HepG2 (cell line): ENCODE results near the gene IBTK. TPM values are rescaled to one million over a fixed set of nuclear protein-coding genes. Genes with fewer than 3 reads are reported as not detected.

Experiments
- ATAC-seq: fragments of 200-7000 bp; cut with Tn5 transposase; 3 replicates; pipeline ENCODE4 v1.9.1; 2020; ENCODE audit warnings: mild to moderate bottlenecking, moderate library complexity
- BruUV-seq: library from RNA; stranded (reverse); fragments of 400-500 nt; replicated peaks from 2 replicates; lab custom pipeline; 2021; lab: Mats Ljungman, UMichigan
- CTCF ChIA-PET: fragments of 300-600 bp; formaldehyde crosslinking; extraction: SDS; loops from one replicate; lab custom pipeline; 2021; ENCODE audit warnings: low total read pairs, inconsistent platforms, low intra/inter-chr PET ratio; lab: Yijun Ruan, JAX
- POLR2A ChIA-PET: fragments of 350-600 bp; sonication (Branson Sonifier 250); formaldehyde crosslinking; loops from one replicate; lab custom pipeline; 2020; ENCODE audit warnings: antibody characterized with exemption, inconsistent platforms; lab: Yijun Ruan, JAX
- DNase-seq: peaks from one replicate; pipeline ENCODE4 v3.0.0-alpha.2; 2015; ENCODE audit warnings: low spot score
- FAIRE-seq: peaks from 3 replicates; lab custom pipeline; 2011; peaks lifted over from hg19 to GRCh38; lab: Jason Lieb, UNC
- H2AFZ ChIP-seq: one replicate; pipeline ENCODE4 v1.6.1; 2011; ENCODE audit warnings: low read length, inconsistent platforms
- H3K27ac ChIP-seq: fragments of 300-600 bp; 3 replicates; pipeline ENCODE4 v1.8.0; 2011; ENCODE audit warnings: mixed run types, mild to moderate bottlenecking, mixed read lengths, low read length, inconsistent platforms; ENCODE audit not compliant: insufficient read depth; ENCODE audit errors: extremely low read length
- H3K27me3 ChIP-seq, 2 experiments: fragments of 200-600 bp in 1 of 2; 2 replicates in 1 of 2; 3 replicates in 1 of 2; pipeline versions ENCODE4 v1.6.0 to v1.8.0; 2011; ENCODE audit warnings: low read length in 2 of 2, mild to moderate bottlenecking in 2 of 2, moderate library complexity in 2 of 2, inconsistent platforms in 1 of 2; ENCODE audit not compliant: insufficient read depth in 2 of 2, control insufficient read depth in 1 of 2
- H3K36me3 ChIP-seq, 2 experiments: fragments of 200-600 bp in 1 of 2; replicated peaks in 1 of 2; 2 replicates in 1 of 2; 3 replicates in 1 of 2; pipeline versions ENCODE4 v1.5.1 to v1.8.0; 2011; ENCODE audit warnings: low read length in 2 of 2, inconsistent platforms in 1 of 2; ENCODE audit not compliant: insufficient read depth in 2 of 2, control insufficient read depth in 1 of 2
- H3K4me1 ChIP-seq: 2 replicates; pipeline ENCODE4 v1.5.1; 2012; ENCODE audit warnings: low read length, inconsistent platforms; ENCODE audit not compliant: insufficient read depth
- H3K4me2 ChIP-seq: 2 replicates; pipeline ENCODE4 v1.6.0; 2011; ENCODE audit warnings: low read depth, low read length, inconsistent platforms
- H3K4me3 ChIP-seq, 3 experiments: fragments of 200-600 bp in 1 of 3; sonication (generic), shearing (Covaris generic) in 1 of 3; replicated peaks in 1 of 3; 2 replicates each; pipeline ENCODE4 v1.5.1; 2011 to 2016; ENCODE audit warnings: low read length in 3 of 3, inconsistent platforms in 2 of 3, low read depth in 2 of 3, mild to moderate bottlenecking in 2 of 3, control low read depth in 1 of 3, mixed read lengths in 1 of 3; ENCODE audit not compliant: insufficient read depth in 1 of 3
- H3K79me2 ChIP-seq: one replicate; pipeline ENCODE4 v1.6.1; 2011; ENCODE audit warnings: low read length, inconsistent platforms; ENCODE audit not compliant: insufficient read depth
- H3K9ac ChIP-seq: 2 replicates; pipeline ENCODE4 v1.6.0; 2011; ENCODE audit warnings: mild to moderate bottlenecking, low read depth, low read length, inconsistent platforms; ENCODE audit not compliant: insufficient read depth
- H3K9me3 ChIP-seq: 2 replicates; pipeline ENCODE4 v1.5.1; 2012; ENCODE audit warnings: mild to moderate bottlenecking, low read length
- H4K20me1 ChIP-seq: 2 replicates; pipeline ENCODE4 v1.6.0; 2011; ENCODE audit warnings: inconsistent platforms, mild to moderate bottlenecking, low read length, moderate library complexity; ENCODE audit not compliant: insufficient read depth
- CENPT ChIP-seq: sonication (generic); formaldehyde crosslinking; IDR thresholded peaks from 2 replicates; pipeline ENCODE4 v1.8.0; 2022; ENCODE audit warnings: low read depth, mild to moderate bottlenecking, moderate library complexity, missing genetic modification reagents
- MAFK ChIP-seq, 2 experiments: IDR thresholded peaks in 1 of 2; conservative IDR thresholded peaks in 1 of 2; 2 replicates each; pipeline ENCODE4 v1.6.1; 2011; ENCODE audit warnings: improper control_type of control experiment in 2 of 2, low read length in 2 of 2
- NFKB2 ChIP-seq: sonication (generic); formaldehyde crosslinking; IDR thresholded peaks from 2 replicates; pipeline ENCODE4 v1.4.0; 2020; ENCODE audit warnings: missing genetic modification reagents, borderline replicate concordance
- NR2F6 ChIP-seq, 2 experiments: IDR thresholded peaks; 2 replicates each; pipeline ENCODE4 v1.6.1; 2016; ENCODE audit warnings: antibody characterized with exemption in 1 of 2, mild to moderate bottlenecking in 1 of 2
- PHF5A ChIP-seq: IDR thresholded peaks from one replicate; pipeline ENCODE4 v1.6.1; 2018; ENCODE audit warnings: low read depth, missing genetic modification reagents; ENCODE audit not compliant: unreplicated experiment
- PLRG1 ChIP-seq: fragments of 450-650 bp; conservative IDR thresholded peaks from 2 replicates; pipeline ENCODE4 v1.6.1; 2016
- PRMT3 ChIP-seq: sonication (generic); formaldehyde crosslinking; IDR thresholded peaks from 2 replicates; pipeline ENCODE4 v1.8.1; 2022; ENCODE audit warnings: low read depth, mild to moderate bottlenecking, moderate library complexity, missing genetic modification reagents, borderline replicate concordance
- REL ChIP-seq: sonication (generic); formaldehyde crosslinking; conservative IDR thresholded peaks from 2 replicates; pipeline ENCODE4 v1.8.0; 2022; ENCODE audit warnings: mild to moderate bottlenecking, missing genetic modification reagents, moderate library complexity
- TAF15 ChIP-seq: fragments of 200-400 bp; formaldehyde crosslinking; IDR thresholded peaks from one replicate; pipeline ENCODE4 v1.6.1; 2018; ENCODE audit warnings: mild to moderate bottlenecking, low read depth, low read length; ENCODE audit not compliant: poor library complexity, severe bottlenecking
- TCF12 ChIP-seq, 2 experiments: fragments of 450-650 bp in 1 of 2; sonication (generic) in 1 of 2; formaldehyde crosslinking in 1 of 2; IDR thresholded peaks; 2 replicates each; pipeline versions ENCODE4 v1.6.1 to v1.8.0; 2017 to 2022; ENCODE audit warnings: antibody characterized with exemption in 1 of 2, mild to moderate bottlenecking in 1 of 2, missing genetic modification reagents in 1 of 2, moderate library complexity in 1 of 2
- ZMAT3 ChIP-seq: sonication (generic); formaldehyde crosslinking; conservative IDR thresholded peaks from 2 replicates; pipeline ENCODE4 v1.7.0; 2021; ENCODE audit warnings: missing genetic modification reagents
- ZNF263 ChIP-seq: sonication (generic); formaldehyde crosslinking; IDR thresholded peaks from 2 replicates; pipeline ENCODE4 v1.4.0; 2020; ENCODE audit warnings: missing genetic modification reagents
- ZNF430 ChIP-seq: sonication (generic); formaldehyde crosslinking; IDR thresholded peaks from 2 replicates; pipeline ENCODE4 v1.9.0; 2021; ENCODE audit warnings: mild to moderate bottlenecking, missing genetic modification reagents
- ZNF572 ChIP-seq: sonication (generic); formaldehyde crosslinking; IDR thresholded peaks from 2 replicates; pipeline ENCODE4 v1.5.1; 2020; ENCODE audit warnings: mild to moderate bottlenecking, missing genetic modification reagents
- ZNF652 ChIP-seq: IDR thresholded peaks from 2 replicates; pipeline ENCODE4 v1.6.1; 2016; ENCODE audit warnings: low read depth, borderline replicate concordance
- ZNF749 ChIP-seq: sonication (generic); formaldehyde crosslinking; IDR thresholded peaks from 2 replicates; pipeline ENCODE4 v1.8.0; 2022; ENCODE audit warnings: mild to moderate bottlenecking, missing genetic modification reagents, moderate library complexity, borderline replicate concordance
- WGBS: methylation state at CpG from one replicate; pipeline ENCODE4 v1.1.6; 2017; ENCODE audit warnings: low lambda C conversion rate; 5-methylcytosine and 5-hydroxymethylcytosine counted together
- in situ Hi-C: cut with HindIII; loops from 2 replicates; pipeline ENCODE4 v1.10.0; 2017; ENCODE audit warnings: low pct_unique_long_range_greater_than_20kb; ENCODE audit not compliant: extremely low pct_ligation_motif_present
- intact Hi-C: fragments of 100-400 bp; cut with micrococcal nuclease; formaldehyde crosslinking; loops from one replicate; pipeline ENCODE4 v1.10.0; 2022; ENCODE audit not compliant: unreplicated experiment
- polyA plus RNA-seq, 8 experiments: library from polyadenylated mRNA; depleted of rRNA in 3 of 8; stranded (reverse) in 7 of 8; unstranded in 1 of 8; fragments of >200 nt; fragmentation: Illumina TruSeq in 4 of 8; extraction: Trizol in 4 of 8; gene quantifications; 2 replicates each; pipeline versions ENCODE4 v1.2.1 to v1.2.3, GENCODE V29; 2011 to 2016; ENCODE audit warnings: low read depth in 4 of 8, missing spikeins in 1 of 8, mixed read lengths in 1 of 8; ENCODE audit not compliant: insufficient read depth in 1 of 8
- total RNA-seq, 5 experiments: library from RNA; depleted of rRNA; stranded (reverse); fragments of >200 nt; fragmentation: Illumina TruSeq; extraction: Trizol; gene quantifications; 2 replicates each; pipeline ENCODE4 v1.2.3, GENCODE V29; 2016; ENCODE audit warnings: low read depth in 1 of 5
- TF ChIP-seq, protein P1 (sequence below): IDR thresholded peaks from 2 replicates; pipeline ENCODE4 v1.6.1; 2012; ENCODE audit warnings: low read depth, low read length, improper control_type of control experiment
- TF ChIP-seq, protein P2 (sequence below): IDR thresholded peaks from 2 replicates; pipeline ENCODE4 v1.6.1; 2016; ENCODE audit warnings: missing compliant biosample characterization, missing genetic modification reagents, borderline replicate concordance

The IBTK gene
- total and polyA plus RNA-seq, 2 of the 13 experiments (the other 11 are each of a cell fraction or from before 2014, with no cell fraction given): 23.8 to 60.0 TPM

DNA sequence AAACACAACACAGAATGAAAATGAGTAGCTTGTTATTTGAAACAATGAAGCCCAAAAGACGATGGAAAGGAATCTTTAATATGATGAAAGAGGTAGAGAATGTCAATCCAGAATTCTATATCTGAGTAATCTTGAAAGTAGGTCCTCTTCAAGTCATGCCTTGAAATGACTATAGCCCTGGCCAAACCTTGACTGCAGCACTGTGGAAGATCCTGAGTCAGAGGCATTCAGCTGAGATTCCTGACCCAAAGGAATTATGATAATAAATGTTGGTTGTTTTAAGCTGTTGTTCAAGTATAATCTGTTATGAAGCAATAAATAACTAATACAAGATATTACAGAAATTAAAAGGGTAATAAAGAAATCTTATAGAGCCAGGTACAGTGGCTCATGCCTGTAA is 64.8 kb downstream of the IBTK start (continued):
- TF ChIP-seq CENPT: no peak
- TF ChIP-seq, protein P1, sequence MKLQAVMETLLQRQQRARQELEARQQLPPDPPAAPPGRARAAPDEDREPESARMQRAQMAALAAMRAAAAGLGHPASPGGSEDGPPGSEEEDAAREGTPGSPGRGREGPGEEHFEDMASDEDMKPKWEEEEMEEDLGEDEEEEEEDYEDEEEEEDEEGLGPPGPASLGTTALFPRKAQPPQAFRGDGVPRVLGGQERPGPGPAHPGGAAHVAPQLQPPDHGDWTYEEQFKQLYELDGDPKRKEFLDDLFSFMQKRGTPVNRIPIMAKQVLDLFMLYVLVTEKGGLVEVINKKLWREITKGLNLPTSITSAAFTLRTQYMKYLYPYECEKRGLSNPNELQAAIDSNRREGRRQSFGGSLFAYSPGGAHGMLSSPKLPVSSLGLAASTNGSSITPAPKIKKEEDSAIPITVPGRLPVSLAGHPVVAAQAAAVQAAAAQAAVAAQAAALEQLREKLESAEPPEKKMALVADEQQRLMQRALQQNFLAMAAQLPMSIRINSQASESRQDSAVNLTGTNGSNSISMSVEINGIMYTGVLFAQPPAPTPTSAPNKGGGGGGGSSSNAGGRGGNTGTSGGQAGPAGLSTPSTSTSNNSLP: no peak
- no peak for TF ChIP-seq ZNF263
- TF ChIP-seq PRMT3: no peak
- TF ChIP-seq PHF5A (CRISPR knock-in tag): no peak
- TF ChIP-seq REL: no peak

DNA sequence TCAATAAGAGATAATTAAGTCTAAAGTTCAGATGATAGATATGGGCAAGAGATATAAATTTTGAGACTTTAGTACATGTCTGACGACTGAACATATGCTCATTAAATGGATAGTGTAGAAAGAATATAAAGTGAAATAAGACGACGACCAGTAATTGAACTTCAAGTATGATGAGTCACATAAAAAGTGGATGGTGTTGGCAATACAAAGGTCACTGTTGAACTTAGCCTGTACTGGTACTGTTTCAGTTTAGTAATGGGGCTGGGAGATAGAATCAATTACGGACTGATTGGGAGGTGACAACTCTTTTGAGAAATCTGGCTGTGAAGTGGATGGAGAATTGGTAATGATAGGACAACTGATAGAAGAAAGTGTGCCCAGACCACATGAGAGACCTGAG is 68.1 kb downstream of the IBTK start:
- in situ Hi-C loops: no loop called here
- no peaks in the 10 kb centered on the region for H3K4me1 ChIP-seq
- H3K27me3 ChIP-seq: no peaks in the 10 kb centered on the region
- intact Hi-C loops: loop anchor here (5.0 to 10.0 kb wide), 4 partner anchors 97 to 427 kb away; partner anchors contain the start of gene TENT5A
- no peak overlapping the region for H2AFZ ChIP-seq
- BruUV-seq: no TSS peak
- no peak overlapping the region for H3K27ac ChIP-seq
- H3K79me2 ChIP-seq: no peaks in the 10 kb centered on the region
- no peak overlapping the region for H3K4me3 ChIP-seq
- 97% methylated on average over 4 of the region's 4 CpGs for WGBS
- H3K36me3 ChIP-seq: peaks cover 5 to 61% of the 10 kb centered on the region in 2 experiments
- FAIRE-seq (no peak), DNase-seq (no peak), ATAC-seq (no peak)
- no peak overlapping the region for H3K9ac ChIP-seq
- ChIA-PET POLR2A (interaction anchor here (0.6 kb wide), 1 partner anchor 13 kb away, joined by 3 read pairs; no protein-coding TSS in a partner anchor), CTCF (no interaction called here)
- H3K9me3 ChIP-seq: no peaks in the 10 kb centered on the region
- no peaks in the 10 kb centered on the region for H4K20me1 ChIP-seq
- no peak overlapping the region for H3K4me2 ChIP-seq
- TF ChIP-seq NFKB2 (CRISPR knock-in tag) (no peak), TAF15 (no peak), PLRG1 (no peak), ZNF652 (no peak), ZNF749 (no peak), NR2F6 (IDR thresholded peaks at IDR 0.05) (no peak), NR2F6 (CRISPR knock-in tag; IDR thresholded peaks at IDR 0.05) (no peak), ZMAT3 (CRISPR knock-in tag) (no peak), MAFK (conservative IDR thresholded peaks at IDR 0.05 in 1 of 2, IDR thresholded peaks at IDR 0.05 in 1 of 2; ENCODE audit: low read length in 2 of 2) (no peak), ZNF572 (CRISPR knock-in tag) (no peak), TCF12 (IDR thresholded peaks at IDR 0.05) (no peak), TCF12 (CRISPR knock-in tag; IDR thresholded peaks at IDR 0.05) (no peak), ZNF430 (no peak)
- TF ChIP-seq, protein P2, sequence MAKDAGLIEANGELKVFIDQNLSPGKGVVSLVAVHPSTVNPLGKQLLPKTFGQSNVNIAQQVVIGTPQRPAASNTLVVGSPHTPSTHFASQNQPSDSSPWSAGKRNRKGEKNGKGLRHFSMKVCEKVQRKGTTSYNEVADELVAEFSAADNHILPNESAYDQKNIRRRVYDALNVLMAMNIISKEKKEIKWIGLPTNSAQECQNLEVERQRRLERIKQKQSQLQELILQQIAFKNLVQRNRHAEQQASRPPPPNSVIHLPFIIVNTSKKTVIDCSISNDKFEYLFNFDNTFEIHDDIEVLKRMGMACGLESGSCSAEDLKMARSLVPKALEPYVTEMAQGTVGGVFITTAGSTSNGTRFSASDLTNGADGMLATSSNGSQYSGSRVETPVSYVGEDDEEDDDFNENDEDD (CRISPR knock-in tag): no peak
